ENCODE data around the gene CTSG. TPM values are rescaled to one million over a fixed set of nuclear protein-coding genes. Genes with fewer than 3 reads are reported as not detected.

CTSG gene
- total RNA-seq, result not detected in 3 replicates
- long read RNA-seq, result 0 reads

DNA sequence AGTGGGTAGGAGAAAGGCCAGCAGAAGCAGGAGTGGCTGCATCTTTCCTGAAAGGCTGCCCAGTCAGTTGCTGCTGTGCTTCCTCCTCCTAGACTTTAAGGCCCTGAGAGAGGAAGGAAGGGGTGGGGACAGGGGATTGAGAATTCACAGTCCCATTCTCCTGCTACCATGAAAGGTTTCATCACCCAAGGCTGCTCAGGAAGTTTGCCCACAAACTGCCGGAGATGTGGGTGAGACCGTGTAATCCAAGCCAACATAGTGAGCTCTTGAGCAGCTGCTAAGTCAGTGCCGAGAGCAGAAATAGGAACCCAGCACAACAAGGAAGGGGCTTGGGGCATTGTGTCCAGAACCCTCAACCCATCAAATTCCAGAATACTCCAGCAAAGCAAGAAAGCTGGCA, at the start of gene CTSG:
TSS of gene CTSG (minus strand) at position 69 of the 400 bp plus-strand sequence. CDS start at position 42, 27 bp downstream.
- H3K9me3 Mint-ChIP-seq (ENCODE audit: low read depth), result peaks cover 3% of the 10 kb centered on the region
- H3K36me3 Mint-ChIP-seq (ENCODE audit: low read depth), result no peaks in the 10 kb centered on the region
- DNase-seq (ENCODE audit: low spot score), result no peak
- peaks cover 12% of the 10 kb centered on the region for H3K27me3 Mint-ChIP-seq (ENCODE audit: low read depth)
- TF ChIP-seq CTCF (IDR thresholded peaks at IDR 0.05), result no peak
- no peak within 1 kb of the TSS for H3K27ac Mint-ChIP-seq (ENCODE audit: unreplicated experiment)
- H3K4me3 Mint-ChIP-seq (ENCODE audit: unreplicated experiment), result no peak within 1 kb of the TSS
- H3K4me1 Mint-ChIP-seq (ENCODE audit: low read depth), result no peaks in the 10 kb centered on the region

DNA sequence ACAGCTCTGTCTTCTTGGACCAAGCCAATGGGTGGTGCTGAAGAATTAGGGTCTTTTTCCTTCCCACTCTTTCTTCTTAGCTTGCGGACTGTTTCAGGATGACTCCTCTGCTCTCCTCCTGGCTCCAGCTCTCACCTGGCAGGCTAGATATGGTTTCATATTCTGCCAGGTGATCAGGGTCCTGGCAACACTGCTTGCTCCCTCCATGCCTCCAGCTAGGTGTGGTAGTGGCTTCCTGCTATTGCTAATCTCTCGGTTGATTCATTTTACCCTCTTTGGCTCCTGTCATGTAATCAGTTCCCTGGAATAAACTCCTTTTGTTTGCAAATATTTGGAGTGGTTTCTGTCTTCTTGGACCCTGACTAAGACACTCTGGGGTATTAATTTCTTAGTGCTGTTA, 37.7 kb upstream of the CTSG start:
- Mint-ChIP-seq H3K27ac (ENCODE audit: unreplicated experiment) (no peak overlapping the region), H3K4me3 (ENCODE audit: unreplicated experiment) (no peak overlapping the region), H3K9me3 (ENCODE audit: low read depth) (peaks cover 11% of the 10 kb centered on the region), H3K27me3 (ENCODE audit: low read depth) (no peaks in the 10 kb centered on the region), H3K4me1 (ENCODE audit: low read depth) (no peaks in the 10 kb centered on the region), H3K36me3 (ENCODE audit: low read depth) (no peaks in the 10 kb centered on the region)
- DNase-seq (ENCODE audit: low spot score), result no peak
- no peak for TF ChIP-seq CTCF (IDR thresholded peaks at IDR 0.05)

DNA sequence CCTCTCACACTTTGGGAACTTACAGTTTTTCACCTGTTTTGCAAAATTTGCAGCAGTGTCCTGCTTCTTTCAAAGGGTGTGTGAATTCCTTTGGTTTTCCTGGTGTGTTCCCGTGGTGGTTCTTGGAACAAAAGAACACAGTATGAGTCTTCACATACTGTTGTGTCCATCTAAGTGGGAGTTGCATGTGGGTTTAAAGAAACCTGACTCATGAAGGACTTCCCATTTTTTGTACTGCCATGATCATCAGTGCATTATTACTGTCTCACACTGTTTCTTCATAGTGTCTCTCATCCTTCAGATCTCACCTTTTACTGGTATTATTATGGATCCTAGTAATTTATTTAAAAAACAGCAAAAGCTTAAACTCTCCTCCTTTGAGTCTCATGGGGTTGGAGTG, 37.2 kb upstream of the CTSG start:
- no peak for TF ChIP-seq CTCF (IDR thresholded peaks at IDR 0.05)
- DNase-seq (ENCODE audit: low spot score), result no peak
- Mint-ChIP-seq H3K4me1 (ENCODE audit: low read depth) (no peaks in the 10 kb centered on the region), H3K9me3 (ENCODE audit: low read depth) (peaks cover 7% of the 10 kb centered on the region), H3K4me3 (ENCODE audit: unreplicated experiment) (no peak overlapping the region), H3K27me3 (ENCODE audit: low read depth) (no peaks in the 10 kb centered on the region), H3K27ac (ENCODE audit: unreplicated experiment) (no peak overlapping the region), H3K36me3 (ENCODE audit: low read depth) (no peaks in the 10 kb centered on the region)

DNA sequence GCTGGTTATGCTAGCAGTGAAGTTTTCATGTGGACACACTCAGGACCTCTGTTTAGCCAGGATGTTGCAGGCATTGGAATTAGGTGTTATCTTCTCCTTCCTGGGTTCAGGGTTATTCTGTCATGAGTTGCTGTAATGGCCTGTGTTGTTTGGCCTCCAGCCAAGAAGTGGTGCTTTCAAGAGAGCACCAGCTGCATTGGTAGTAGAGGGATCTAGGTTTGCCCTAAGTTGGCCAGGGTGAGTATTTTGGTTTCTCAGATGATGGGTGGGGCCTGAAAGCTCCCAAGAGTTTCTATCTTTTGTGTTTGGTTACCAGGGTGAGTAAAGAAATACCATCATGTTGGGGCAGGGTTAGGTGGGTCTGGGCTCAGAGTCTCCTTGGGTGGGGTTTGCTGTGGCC, 36.1 kb upstream of the CTSG start:
- H3K27me3 Mint-ChIP-seq (ENCODE audit: low read depth), result no peaks in the 10 kb centered on the region
- no peak overlapping the region for H3K27ac Mint-ChIP-seq (ENCODE audit: unreplicated experiment)
- no peaks in the 10 kb centered on the region for H3K4me1 Mint-ChIP-seq (ENCODE audit: low read depth)
- no peak for DNase-seq (ENCODE audit: low spot score)
- H3K4me3 Mint-ChIP-seq (ENCODE audit: unreplicated experiment), result no peak overlapping the region
- TF ChIP-seq CTCF (IDR thresholded peaks at IDR 0.05), result no peak
- H3K36me3 Mint-ChIP-seq (ENCODE audit: low read depth), result no peaks in the 10 kb centered on the region
- H3K9me3 Mint-ChIP-seq (ENCODE audit: low read depth), result peaks cover 3% of the 10 kb centered on the region

DNA sequence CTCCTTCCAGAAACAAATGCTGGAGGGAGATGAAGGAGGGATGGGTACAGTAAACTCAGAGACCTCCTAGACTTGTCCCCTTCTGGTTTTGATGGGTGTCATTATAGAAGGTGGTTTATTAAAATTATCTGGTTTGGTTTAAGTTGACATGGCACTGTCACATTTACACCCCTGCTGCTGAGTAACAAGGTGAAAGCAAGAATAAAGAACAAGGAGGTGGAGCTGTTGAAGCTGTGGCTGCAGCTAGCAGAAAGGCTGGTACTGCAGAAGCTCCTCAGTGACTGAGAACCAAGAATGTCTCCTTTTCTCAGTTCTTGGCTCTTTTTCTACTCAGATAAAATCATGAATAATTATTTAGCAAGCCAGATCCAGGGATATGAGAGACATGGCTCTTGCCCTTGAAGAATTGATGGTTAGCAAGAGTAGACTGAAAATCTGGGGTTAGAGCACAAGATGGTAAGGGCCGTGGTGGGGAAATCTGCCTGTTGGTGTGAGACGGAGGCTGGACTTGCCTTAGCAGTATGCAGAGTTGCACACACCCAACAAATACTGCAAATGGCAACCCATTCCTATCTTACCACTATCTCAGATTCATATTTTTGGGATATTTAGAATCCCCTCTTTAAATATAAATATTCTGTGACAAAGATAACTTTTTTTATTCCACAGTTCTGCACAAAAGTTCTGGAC, 33.8 kb upstream of the CTSG start, which contains the start of gene GZMH:
TSS of gene GZMH (minus strand) at position 31 of the 690 bp plus-strand sequence. CDS start 72 bp downstream, outside the sequence.
- Mint-ChIP-seq H3K27me3 (ENCODE audit: low read depth) (peaks cover 2% of the 10 kb centered on the region), H3K4me3 (ENCODE audit: unreplicated experiment) (no peak within 1 kb of the TSS), H3K9me3 (ENCODE audit: low read depth) (peaks cover 3% of the 10 kb centered on the region), H3K36me3 (ENCODE audit: low read depth) (no peaks in the 10 kb centered on the region), H3K27ac (ENCODE audit: unreplicated experiment) (no peak within 1 kb of the TSS), H3K4me1 (ENCODE audit: low read depth) (no peaks in the 10 kb centered on the region)
- TF ChIP-seq CTCF (IDR thresholded peaks at IDR 0.05), result no peak
- DNase-seq (ENCODE audit: low spot score), result no peak
